HepG2 (cell line): ENCODE measurements around the gene PFDN5. TPM values are rescaled to one million over a fixed set of nuclear protein-coding genes. Genes with fewer than 3 reads are reported as not detected.

Experiments used
- ARNT2 ChIP-seq: sonication (generic); formaldehyde crosslinking; IDR thresholded peaks from 2 replicates; pipeline ENCODE4 v1.8.0; 2022; ENCODE audit warnings: mild to moderate bottlenecking, low read depth, missing genetic modification reagents, moderate library complexity
- ATF7 ChIP-seq, 2 experiments: fragments of 450-650 bp in 1 of 2; sonication (generic) in 1 of 2; formaldehyde crosslinking in 1 of 2; IDR thresholded peaks; 2 replicates each; pipeline versions ENCODE4 v1.4.0 to v1.6.1; 2016 to 2020; ENCODE audit warnings: antibody characterized with exemption in 1 of 2, mild to moderate bottlenecking in 1 of 2, missing genetic modification reagents in 1 of 2
- BRCA1 ChIP-seq: sonication (generic); formaldehyde crosslinking; IDR thresholded peaks from 2 replicates; pipeline ENCODE4 v1.4.0; 2020; ENCODE audit warnings: missing genetic modification reagents
- DZIP1 ChIP-seq: sonication (generic); formaldehyde crosslinking; IDR thresholded peaks from 2 replicates; pipeline ENCODE4 v1.5.0; 2020; ENCODE audit warnings: mild to moderate bottlenecking, missing genetic modification reagents
- EHMT2 ChIP-seq: fragments of 200-600 bp; sonication (generic); IDR thresholded peaks from 2 replicates; pipeline ENCODE4 v1.7.0; 2017; ENCODE audit warnings: antibody characterized with exemption, low read depth, low read length, borderline replicate concordance
- ELF3 ChIP-seq: IDR thresholded peaks from 2 replicates; pipeline ENCODE4 v1.6.1; 2016; ENCODE audit warnings: missing genetic modification reagents, missing compliant biosample characterization
- ELK4 ChIP-seq: sonication (generic); formaldehyde crosslinking; IDR thresholded peaks from 2 replicates; pipeline ENCODE4 v1.9.0; 2021; ENCODE audit warnings: missing genetic modification reagents, borderline replicate concordance
- HBP1 ChIP-seq: IDR thresholded peaks from 2 replicates; pipeline ENCODE4 v1.6.1; 2016; ENCODE audit warnings: low read depth, control low read depth
- HIVEP1 ChIP-seq: sonication (generic); formaldehyde crosslinking; IDR thresholded peaks from 2 replicates; pipeline ENCODE4 v1.4.0; 2020; ENCODE audit warnings: mild to moderate bottlenecking, missing genetic modification reagents
- MAFK ChIP-seq, 2 experiments: IDR thresholded peaks in 1 of 2; conservative IDR thresholded peaks in 1 of 2; 2 replicates each; pipeline ENCODE4 v1.6.1; 2011; ENCODE audit warnings: improper control_type of control experiment in 2 of 2, low read length in 2 of 2
- MLLT10 ChIP-seq: sonication (generic); formaldehyde crosslinking; IDR thresholded peaks from 2 replicates; pipeline ENCODE4 v1.4.0; 2020; ENCODE audit warnings: missing genetic modification reagents
- PCBP2 ChIP-seq: fragments of 200-400 bp; formaldehyde crosslinking; optimal IDR thresholded peaks from 2 replicates; pipeline ENCODE3; 2018; ENCODE audit warnings: low read length, low read depth; ENCODE audit not compliant: poor library complexity, severe bottlenecking
- RBM22 ChIP-seq: fragments of 200-400 bp; formaldehyde crosslinking; optimal IDR thresholded peaks from 2 replicates; pipeline ENCODE3; 2017; ENCODE audit warnings: mild to moderate bottlenecking, low read length, moderate library complexity
- SIN3A ChIP-seq: IDR thresholded peaks from 2 replicates; pipeline ENCODE4 v1.6.1; 2011; ENCODE audit warnings: low read depth, mild to moderate bottlenecking, control low read depth, low read length, borderline replicate concordance
- SRSF1 ChIP-seq: fragments of 200-400 bp; formaldehyde crosslinking; optimal IDR thresholded peaks from 2 replicates; pipeline ENCODE3; 2017; ENCODE audit warnings: mild to moderate bottlenecking, low read depth, low read length, moderate library complexity
- TAF1 ChIP-seq: sonication (generic); formaldehyde crosslinking; IDR thresholded peaks from 2 replicates; pipeline ENCODE4 v1.4.0; 2020; ENCODE audit warnings: missing genetic modification reagents
- TBX3 ChIP-seq: fragments of 450-650 bp; IDR thresholded peaks from 2 replicates; pipeline ENCODE4 v1.6.1; 2017; ENCODE audit warnings: antibody characterized with exemption, mild to moderate bottlenecking, inconsistent platforms, borderline replicate concordance
- TOE1 ChIP-seq: sonication (generic); formaldehyde crosslinking; IDR thresholded peaks from 2 replicates; pipeline ENCODE4 v1.4.0; 2020; ENCODE audit warnings: mild to moderate bottlenecking, missing genetic modification reagents
- ZFP36L1 ChIP-seq: sonication (generic); formaldehyde crosslinking; IDR thresholded peaks from 2 replicates; pipeline ENCODE4 v1.8.0; 2022; ENCODE audit warnings: mild to moderate bottlenecking, missing genetic modification reagents, moderate library complexity
- ZNF10 ChIP-seq: sonication (generic); formaldehyde crosslinking; IDR thresholded peaks from 2 replicates; pipeline ENCODE4 v1.4.0; 2020; ENCODE audit warnings: mild to moderate bottlenecking, low read depth, missing genetic modification reagents, borderline replicate concordance
- ZNF251 ChIP-seq: sonication (generic); formaldehyde crosslinking; IDR thresholded peaks from 2 replicates; pipeline ENCODE4 v1.9.0; 2021; ENCODE audit warnings: mild to moderate bottlenecking, missing genetic modification reagents
- ZNF451 ChIP-seq: sonication (generic); formaldehyde crosslinking; IDR thresholded peaks from 2 replicates; pipeline ENCODE4 v1.5.0; 2020; ENCODE audit warnings: mild to moderate bottlenecking, missing genetic modification reagents
- ZNF460 ChIP-seq: sonication (generic); formaldehyde crosslinking; IDR thresholded peaks from 2 replicates; pipeline ENCODE4 v1.5.1; 2020; ENCODE audit warnings: missing genetic modification reagents, mild to moderate bottlenecking, borderline replicate concordance
- ZNF782 ChIP-seq: sonication (generic); formaldehyde crosslinking; IDR thresholded peaks from 2 replicates; pipeline ENCODE4 v1.4.0; 2020; ENCODE audit warnings: missing genetic modification reagents, mild to moderate bottlenecking, borderline replicate concordance
- polyA plus RNA-seq, 8 experiments: library from polyadenylated mRNA; depleted of rRNA in 3 of 8; stranded (reverse) in 7 of 8; unstranded in 1 of 8; fragments of >200 nt; fragmentation: Illumina TruSeq in 4 of 8; extraction: Trizol in 4 of 8; gene quantifications; 2 replicates each; pipeline versions ENCODE4 v1.2.1 to v1.2.3, GENCODE V29; 2011 to 2016; ENCODE audit warnings: low read depth in 4 of 8, missing spikeins in 1 of 8, mixed read lengths in 1 of 8; ENCODE audit not compliant: insufficient read depth in 1 of 8
- total RNA-seq, 5 experiments: library from RNA; depleted of rRNA; stranded (reverse); fragments of >200 nt; fragmentation: Illumina TruSeq; extraction: Trizol; gene quantifications; 2 replicates each; pipeline ENCODE4 v1.2.3, GENCODE V29; 2016; ENCODE audit warnings: low read depth in 1 of 5

Gene PFDN5
- total and polyA plus RNA-seq, 2 of the 13 experiments (the other 11 are each of a cell fraction or from before 2014, with no cell fraction given) = 449 to 462 TPM

- TF ChIP-seq DZIP1 (CRISPR knock-in tag) = no peak
- TF ChIP-seq TAF1 (CRISPR knock-in tag) = peak; percentile 62; the same call in 1 of the 2 replicates
- no peak for TF ChIP-seq ELK4 (CRISPR knock-in tag)
- no peak for TF ChIP-seq PCBP2
- no peak for TF ChIP-seq ZNF251 (CRISPR knock-in tag)
- no peak for TF ChIP-seq MAFK (conservative IDR thresholded peaks at IDR 0.05 in 1 of 2, IDR thresholded peaks at IDR 0.05 in 1 of 2; ENCODE audit: low read length in 2 of 2)
- no peak for TF ChIP-seq TOE1
- TF ChIP-seq BRCA1 (CRISPR knock-in tag) = no peak
- TF ChIP-seq SIN3A = no peak
- peak; percentile 67; the same call in 1 of the 2 replicates for TF ChIP-seq ARNT2 (CRISPR knock-in tag)
- no peak for TF ChIP-seq TBX3
- TF ChIP-seq MLLT10 (CRISPR knock-in tag) = no peak
- no peak for TF ChIP-seq ZNF460 (CRISPR knock-in tag)
- TF ChIP-seq ELF3 (CRISPR knock-in tag) = peak; percentile 38; the same call in 1 of the 2 replicates
- no peak for TF ChIP-seq ZNF10 (CRISPR knock-in tag)
- no peak for TF ChIP-seq ZNF451
- no peak for TF ChIP-seq ZNF782
- no peak for TF ChIP-seq SRSF1
- TF ChIP-seq EHMT2 = no peak
- TF ChIP-seq HBP1 (CRISPR knock-in tag) = no peak
- peak; percentile 94 for TF ChIP-seq HIVEP1 (CRISPR knock-in tag)
- no peak for TF ChIP-seq ZFP36L1 (CRISPR knock-in tag)
- no peak for TF ChIP-seq ATF7 (IDR thresholded peaks at IDR 0.05)
- TF ChIP-seq ATF7 (CRISPR knock-in tag; IDR thresholded peaks at IDR 0.05) = no peak
- TF ChIP-seq RBM22 = no peak
Observed at GRCh38 chr12:53267999-53268629, 27.2 kb upstream of the PFDN5 start, which contains the start of gene ESPL1 (continued).
